BJ (cell line): ENCODE data around the gene COLGALT1. TPM values are rescaled to one million over a fixed set of nuclear protein-coding genes. Genes with fewer than 3 reads are reported as not detected.
"Not testable (repeated sequence)": the region's sequence is repeated elsewhere in the genome, so short reads cannot be mapped to it uniquely, and the experiment has no call there.

Source experiments
- CTCF ChIA-PET: fragments of 350-600 bp; formaldehyde crosslinking; extraction: SDS; loops from one replicate; lab custom pipeline; 2021; ENCODE audit warnings: antibody characterized with exemption, inconsistent platforms; lab: Yijun Ruan, JAX
- POLR2A ChIA-PET: fragments of 300-600 bp; sonication (Branson Sonifier 250); formaldehyde crosslinking; extraction: SDS; loops from one replicate; lab custom pipeline; 2021; ENCODE audit warnings: antibody characterized with exemption; lab: Charles Lee
- DNase-seq: peaks from one replicate; pipeline ENCODE4 v3.0.0-alpha.2; 2011; ENCODE audit warnings: low read depth
- H3K27me3 ChIP-seq: 2 replicates; pipeline ENCODE4 v1.6.0; 2011; ENCODE audit warnings: low read length; ENCODE audit not compliant: control insufficient read depth, insufficient read depth
- H3K36me3 ChIP-seq: 2 replicates; pipeline ENCODE4 v1.5.1; 2011; ENCODE audit warnings: low read length; ENCODE audit not compliant: control insufficient read depth, insufficient read depth
- H3K4me3 ChIP-seq: 2 replicates; pipeline ENCODE4 v1.5.1; 2011; ENCODE audit warnings: low read depth, mild to moderate bottlenecking, control low read depth, low read length
- CTCF ChIP-seq: IDR thresholded peaks from 2 replicates; pipeline ENCODE4 v1.5.1; 2011; ENCODE audit warnings: low read depth, mild to moderate bottlenecking, control low read depth, inconsistent platforms, low read length, moderate library complexity; ENCODE audit not compliant: insufficient read depth
- polyA plus RNA-seq: library from polyadenylated mRNA; depleted of rRNA; stranded (reverse); fragments of >200 nt; gene quantifications from 2 replicates; pipeline ENCODE4 v1.2.3, GENCODE V29; 2011

Gene COLGALT1
- polyA plus RNA-seq, 1 experiment: 158 TPM

GRCh38 chr19:17567940-17568339 is 12.5 kb downstream of the COLGALT1 start:
- Histone ChIP-seq H3K4me3 (no peak overlapping the region), H3K36me3 (peaks cover 24% of the 10 kb centered on the region), H3K27me3 (no peaks in the 10 kb centered on the region)
- CTCF ChIA-PET: no interaction called here
- no peak for TF ChIP-seq CTCF
- no peak for DNase-seq
- POLR2A ChIA-PET: no interaction called here

- CTCF ChIA-PET: interaction anchor here (1.2 to 1.3 kb wide), 2 partner anchors 14 to 74 kb away, joined by 3 to 4 read pairs; no protein-coding TSS in a partner anchor
Measured at GRCh38 chr19:17570291-17570690, 14.8 kb downstream of the COLGALT1 start.

GRCh38 chr19:17570791-17571190 is 15.3 kb downstream of the COLGALT1 start:
- Histone ChIP-seq H3K36me3 (peaks cover 28% of the 10 kb centered on the region), H3K4me3 (no peak overlapping the region), H3K27me3 (no peaks in the 10 kb centered on the region)
- CTCF ChIA-PET: interaction anchor here (1.2 to 1.3 kb wide), 2 partner anchors 15 to 74 kb away, joined by 3 to 4 read pairs; no protein-coding TSS in a partner anchor
- no peak for DNase-seq
- POLR2A ChIA-PET: no interaction called here
- no peak for TF ChIP-seq CTCF

More at GRCh38 chr19:17570291-17570690, 14.8 kb downstream of the COLGALT1 start:
- DNase-seq, H3K4me3 ChIP-seq, POLR2A ChIA-PET, H3K27me3 ChIP-seq: not testable (repeated sequence)
- H3K36me3 ChIP-seq: peaks cover 27% of the 10 kb centered on the region

- CTCF ChIA-PET: interaction anchor here (1.2 to 3.4 kb wide), 11 partner anchors 9 to 132 kb away, joined by 3 to 16 read pairs (median 6); partner anchors contain the start of gene PGLS
- no peak for TF ChIP-seq CTCF
- Histone ChIP-seq H3K27me3 (no peaks in the 10 kb centered on the region), H3K4me3 (no peak overlapping the region), H3K36me3 (peaks cover 34% of the 10 kb centered on the region)
- no peak for DNase-seq
- POLR2A ChIA-PET: no interaction called here
Measured at GRCh38 chr19:17572638-17573037, 17.2 kb downstream of the COLGALT1 start.

- H3K27me3 ChIP-seq: no peaks in the 10 kb centered on the region
- no peak overlapping the region for H3K4me3 ChIP-seq
- no peak for DNase-seq
- no peak for TF ChIP-seq CTCF
- CTCF ChIA-PET: interaction anchor here (0.6 to 3.4 kb wide), 9 partner anchors 9 to 111 kb away, joined by 3 to 16 read pairs (median 4); no protein-coding TSS in a partner anchor
- peaks cover 41% of the 10 kb centered on the region for H3K36me3 ChIP-seq
- POLR2A ChIA-PET: no interaction called here
Measured at GRCh38 chr19:17575871-17576757, 20.7 kb downstream of the COLGALT1 start.
